CD4-positive, alpha-beta T cell (primary cell): ENCODE results near the gene FIBIN. TPM values are rescaled to one million over a fixed set of nuclear protein-coding genes. Genes with fewer than 3 reads are reported as not detected.
"Not testable (repeated sequence)": the region's sequence is repeated elsewhere in the genome, so short reads cannot be mapped to it uniquely, and the experiment has no call there.

Source experiments
- ATAC-seq: fragments of 200-7000 bp; cut with Tn5 transposase; one replicate; pipeline ENCODE4 v1.10.0; 2022; ENCODE audit warnings: mild to moderate bottlenecking; ENCODE audit not compliant: poor library complexity
- CTCF ChIA-PET: fragments of 350-600 bp; sonication (Branson Sonifier 250); formaldehyde crosslinking; loops from one replicate; lab custom pipeline; 2021; ENCODE audit warnings: antibody characterized with exemption, inconsistent platforms; lab: Charles Lee
- POLR2A ChIA-PET: fragments of 350-600 bp; sonication (Branson Sonifier 250); formaldehyde crosslinking; loops from one replicate; lab custom pipeline; 2021; ENCODE audit warnings: antibody characterized with exemption, inconsistent platforms; lab: Charles Lee
- DNase-seq, 14 experiments: peaks; one replicate each; pipeline ENCODE4 v3.0.0-alpha.2; 2013 to 2020; ENCODE audit warnings: mixed read lengths in 2 of 14
- H3K27ac ChIP-seq, 2 donors: one replicate each; pipeline versions ENCODE4 v1.5.1 to v1.7.0; 2013; ENCODE audit warnings: low read length in 2 of 2, low read depth in 1 of 2, mild to moderate bottlenecking in 1 of 2
- H3K27me3 ChIP-seq, 2 experiments: 1 replicate in 1 of 2; 2 replicates in 1 of 2; pipeline versions ENCODE4 v1.6.1 to v1.7.0; 2013; ENCODE audit warnings: low read length in 2 of 2, control low read depth in 1 of 2, mild to moderate bottlenecking in 1 of 2, moderate library complexity in 1 of 2; ENCODE audit not compliant: insufficient read depth in 2 of 2, control insufficient read depth in 1 of 2
- H3K36me3 ChIP-seq: one replicate; pipeline ENCODE4 v1.6.1; 2013; ENCODE audit warnings: low read length, control low read depth; ENCODE audit not compliant: insufficient read depth
- H3K4me1 ChIP-seq: one replicate; pipeline ENCODE4 v1.6.1; 2013; ENCODE audit warnings: low read length, control low read depth; ENCODE audit not compliant: insufficient read depth
- H3K4me3 ChIP-seq: one replicate; pipeline ENCODE4 v1.5.1; 2013; ENCODE audit warnings: mild to moderate bottlenecking, low read length, moderate library complexity
- H3K9me3 ChIP-seq, 2 experiments: 1 replicate in 1 of 2; 2 replicates in 1 of 2; pipeline versions ENCODE4 v1.6.1 to v1.7.0; 2013; ENCODE audit warnings: low read length in 2 of 2, mild to moderate bottlenecking in 2 of 2, control low read depth in 1 of 2, moderate library complexity in 1 of 2; ENCODE audit not compliant: control insufficient read depth in 1 of 2, insufficient read depth in 1 of 2
- H3K27ac Mint-ChIP-seq: one replicate; pipeline ENCODE4 v1.8.0; 2020; ENCODE audit warnings: mixed read lengths
- H3K27me3 Mint-ChIP-seq: one replicate; pipeline ENCODE4 v1.8.0; 2021; ENCODE audit warnings: mixed read lengths
- H3K36me3 Mint-ChIP-seq: one replicate; pipeline ENCODE4 v1.8.0; 2021; ENCODE audit warnings: low read depth, mixed read lengths
- H3K4me1 Mint-ChIP-seq: one replicate; pipeline ENCODE4 v1.8.0; 2021; ENCODE audit warnings: low read depth, mixed read lengths
- H3K4me3 Mint-ChIP-seq: one replicate; pipeline ENCODE4 v1.8.0; 2020; ENCODE audit warnings: mild to moderate bottlenecking, mixed read lengths
- H3K9me3 Mint-ChIP-seq: one replicate; pipeline ENCODE4 v1.8.0; 2020; ENCODE audit warnings: mixed read lengths
- intact Hi-C, 2 experiments: fragments of 100-400 bp; cut with DNase I in 1 of 2; cut with micrococcal nuclease in 1 of 2; formaldehyde crosslinking; loops; one replicate each; pipeline versions ENCODE4 v1.15.1 to v1.9.0; 2023 to 2025; cut with DNase I, micrococcal nuclease
- total RNA-seq, 174 experiments: library from RNA in 2 of 174; stranded (reverse) in 2 of 174; gene quantifications; one replicate each; pipeline ENCODE4 v1.2.3 and lab custom pipeline; 2021 to 2026
- TF ChIP-seq, protein P1 (sequence below): fragments of 200-600 bp; IDR thresholded peaks from one replicate; pipeline ENCODE4 v1.8.0; 2022; ENCODE audit warnings: antibody characterized with exemption, mild to moderate bottlenecking

FIBIN gene
- total RNA-seq, 2 experiments from 2014 or later: not detected

DNA sequence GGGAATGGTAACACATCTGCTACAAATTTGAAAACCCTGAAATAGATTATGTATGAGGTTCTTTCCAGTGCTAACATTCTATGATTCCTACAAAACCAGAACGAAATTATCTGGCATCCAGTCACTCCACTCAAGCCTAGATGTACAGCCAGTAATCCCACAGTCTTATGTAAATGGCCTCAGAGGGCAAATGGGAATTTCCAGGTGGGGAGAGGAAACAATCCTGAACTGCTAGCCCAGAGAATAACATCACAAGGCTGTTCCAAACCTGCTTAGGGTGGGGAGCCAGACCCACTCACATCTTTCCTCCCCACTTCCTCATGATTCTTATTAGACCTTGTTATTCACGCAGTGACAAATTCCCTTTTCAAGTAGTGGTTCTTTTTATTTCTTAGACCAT, 3.5 kb downstream of the FIBIN start:
- H3K4me1 ChIP-seq: no peaks in the 10 kb centered on the region
- no peak for ATAC-seq

DNA sequence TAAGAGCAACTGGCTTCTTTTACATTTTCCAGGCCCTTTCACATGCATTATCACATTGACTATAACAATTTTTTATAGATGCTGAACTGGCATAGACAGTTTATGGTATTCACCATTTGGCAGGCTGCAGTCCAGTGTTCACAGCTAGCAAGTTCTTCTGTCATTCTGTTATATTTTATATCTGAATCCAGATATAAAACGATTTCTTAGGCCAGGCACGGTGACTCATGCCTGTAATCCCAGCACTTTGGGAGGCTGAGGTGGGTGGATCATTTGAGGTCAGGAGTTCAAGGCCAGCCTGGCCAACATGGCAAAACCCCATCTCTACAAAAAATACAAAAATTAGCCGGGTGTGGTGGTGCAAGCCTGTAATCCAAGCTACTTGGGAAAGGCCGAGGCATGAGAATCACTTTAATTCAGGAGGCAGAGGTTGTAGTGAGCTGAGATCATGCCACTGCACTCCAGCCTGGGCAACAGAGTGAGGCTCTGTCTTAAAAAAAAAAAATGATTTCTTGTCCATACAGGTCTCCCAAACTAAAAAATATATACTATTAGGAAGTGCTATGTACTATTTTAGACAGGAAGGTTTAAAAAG, 7.3 kb downstream of the FIBIN start:
- H3K27ac ChIP-seq, POLR2A ChIA-PET, intact Hi-C loops, H3K4me3 ChIP-seq, CTCF ChIA-PET, H3K9me3 ChIP-seq, H3K36me3 Mint-ChIP-seq, H3K27ac Mint-ChIP-seq, H3K27me3 ChIP-seq, H3K36me3 ChIP-seq, H3K4me1 ChIP-seq, H3K9me3 Mint-ChIP-seq, H3K4me1 Mint-ChIP-seq, H3K4me3 Mint-ChIP-seq, H3K27me3 Mint-ChIP-seq, ATAC-seq, DNase-seq: not testable (repeated sequence)

More for the DNA sequence above, 3.5 kb downstream of the FIBIN start:
- H3K9me3 ChIP-seq: peaks cover 0 to 10% of the 10 kb centered on the region in 2 experiments
- Mint-ChIP-seq H3K27me3 (no peaks in the 10 kb centered on the region), H3K4me3 (no peak overlapping the region), H3K9me3 (no peaks in the 10 kb centered on the region), H3K27ac (no peak overlapping the region), H3K4me1 (no peaks in the 10 kb centered on the region), H3K36me3 (no peaks in the 10 kb centered on the region)
- intact Hi-C loops: no loop called here
- H3K27me3 ChIP-seq: no peaks in the 10 kb centered on the region
- H3K4me3 ChIP-seq: no peak overlapping the region
- ChIA-PET CTCF (no interaction called here), POLR2A (no interaction called here)
- H3K27ac ChIP-seq: no peak overlapping the region
- DNase-seq: no peak
- no peaks in the 10 kb centered on the region for H3K36me3 ChIP-seq
- TF ChIP-seq, protein P1, sequence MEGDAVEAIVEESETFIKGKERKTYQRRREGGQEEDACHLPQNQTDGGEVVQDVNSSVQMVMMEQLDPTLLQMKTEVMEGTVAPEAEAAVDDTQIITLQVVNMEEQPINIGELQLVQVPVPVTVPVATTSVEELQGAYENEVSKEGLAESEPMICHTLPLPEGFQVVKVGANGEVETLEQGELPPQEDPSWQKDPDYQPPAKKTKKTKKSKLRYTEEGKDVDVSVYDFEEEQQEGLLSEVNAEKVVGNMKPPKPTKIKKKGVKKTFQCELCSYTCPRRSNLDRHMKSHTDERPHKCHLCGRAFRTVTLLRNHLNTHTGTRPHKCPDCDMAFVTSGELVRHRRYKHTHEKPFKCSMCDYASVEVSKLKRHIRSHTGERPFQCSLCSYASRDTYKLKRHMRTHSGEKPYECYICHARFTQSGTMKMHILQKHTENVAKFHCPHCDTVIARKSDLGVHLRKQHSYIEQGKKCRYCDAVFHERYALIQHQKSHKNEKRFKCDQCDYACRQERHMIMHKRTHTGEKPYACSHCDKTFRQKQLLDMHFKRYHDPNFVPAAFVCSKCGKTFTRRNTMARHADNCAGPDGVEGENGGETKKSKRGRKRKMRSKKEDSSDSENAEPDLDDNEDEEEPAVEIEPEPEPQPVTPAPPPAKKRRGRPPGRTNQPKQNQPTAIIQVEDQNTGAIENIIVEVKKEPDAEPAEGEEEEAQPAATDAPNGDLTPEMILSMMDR: no peak

DNA sequence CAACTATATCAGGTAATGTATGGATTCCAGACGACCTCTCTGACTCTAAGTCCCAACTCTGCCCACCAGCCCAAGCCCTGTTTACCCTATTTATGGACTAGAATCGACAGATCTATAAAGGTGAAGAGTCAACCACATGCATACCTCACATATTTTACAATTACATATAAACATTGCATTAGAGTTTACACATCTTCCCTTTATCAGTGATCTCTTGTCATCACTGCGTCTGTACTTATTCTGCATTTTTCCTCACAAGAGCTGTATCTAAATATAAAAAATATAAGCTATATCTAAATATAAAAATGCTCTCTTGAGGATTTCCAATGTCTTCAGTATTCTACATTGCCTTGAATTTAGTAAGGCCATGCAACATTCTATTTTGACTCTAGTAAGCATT, 8.5 kb downstream of the FIBIN start:
- H3K27me3 ChIP-seq: no peaks in the 10 kb centered on the region
- TF ChIP-seq, protein P1: no peak
- H3K4me1 Mint-ChIP-seq: no peaks in the 10 kb centered on the region
- H3K9me3 Mint-ChIP-seq: no peaks in the 10 kb centered on the region
- no peaks in the 10 kb centered on the region for H3K36me3 ChIP-seq
- no peak overlapping the region for H3K27ac Mint-ChIP-seq
- DNase-seq (no peak), ATAC-seq (no peak)
- no peak overlapping the region for H3K27ac ChIP-seq
- H3K4me3 Mint-ChIP-seq: no peak overlapping the region
- H3K4me1 ChIP-seq: no peaks in the 10 kb centered on the region
- no peak overlapping the region for H3K4me3 ChIP-seq
- POLR2A ChIA-PET: no interaction called here
- no peaks in the 10 kb centered on the region for H3K36me3 Mint-ChIP-seq
- no peaks in the 10 kb centered on the region for H3K27me3 Mint-ChIP-seq
- H3K9me3 ChIP-seq: no peaks in the 10 kb centered on the region
- intact Hi-C loops: no loop called here
- CTCF ChIA-PET: no interaction called here

DNA sequence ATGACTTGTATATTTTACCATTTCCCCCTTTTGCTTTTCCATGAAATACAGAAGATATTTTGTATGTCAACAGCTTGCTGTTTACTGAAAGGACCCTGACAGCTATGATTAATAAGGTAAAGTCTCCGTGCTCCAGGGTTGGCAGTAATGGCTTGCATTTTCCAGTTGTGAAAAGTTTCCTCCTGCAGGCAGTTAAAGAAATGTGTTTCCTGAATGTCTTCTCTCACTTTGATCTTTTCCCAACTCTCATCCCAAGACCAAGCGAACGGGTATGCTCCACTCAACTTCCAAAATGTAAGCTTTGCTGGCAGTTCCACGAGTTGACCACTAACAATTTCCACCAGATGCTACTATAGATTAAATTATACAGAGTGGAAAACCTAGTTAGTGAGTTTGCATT, 8.9 kb downstream of the FIBIN start:
- Mint-ChIP-seq H3K27ac (no peak overlapping the region), H3K27me3 (no peaks in the 10 kb centered on the region), H3K9me3 (no peaks in the 10 kb centered on the region), H3K36me3 (no peaks in the 10 kb centered on the region), H3K4me1 (no peaks in the 10 kb centered on the region), H3K4me3 (no peak overlapping the region)
- no peaks in the 10 kb centered on the region for H3K9me3 ChIP-seq
- H3K36me3 ChIP-seq: no peaks in the 10 kb centered on the region
- H3K4me1 ChIP-seq: no peaks in the 10 kb centered on the region
- intact Hi-C loops: no loop called here
- H3K4me3 ChIP-seq: no peak overlapping the region
- ChIA-PET POLR2A (no interaction called here), CTCF (no interaction called here)
- no peaks in the 10 kb centered on the region for H3K27me3 ChIP-seq
- no peak for ATAC-seq
- TF ChIP-seq, protein P1: no peak
- DNase-seq: no peak
- no peak overlapping the region for H3K27ac ChIP-seq
